Right atrium auricular region (tissue), 2 donors: ENCODE results near the gene AOPEP. TPM values are rescaled to one million over a fixed set of nuclear protein-coding genes. Genes with fewer than 3 reads are reported as not detected.

ENCODE experiments used
- DNase-seq: peaks from one replicate; pipeline ENCODE4 v3.0.0-alpha.2; 2019; ENCODE audit warnings: low spot score
- H3K27ac ChIP-seq, 2 donors: fragments of 200-600 bp; sonication (generic); 1 replicate in 1 of 2; 2 replicates in 1 of 2; pipeline ENCODE4 v1.5.1; 2016 to 2019
- H3K27me3 ChIP-seq, 2 donors: fragments of 200-600 bp; sonication (generic); one replicate each; pipeline versions ENCODE4 v1.5.1 to v1.6.0; 2017 to 2019
- H3K36me3 ChIP-seq: fragments of 200-600 bp; sonication (generic); one replicate; pipeline ENCODE4 v1.5.1; 2016
- H3K4me1 ChIP-seq, 2 donors: fragments of 200-600 bp; sonication (generic); one replicate each; pipeline versions ENCODE4 v1.5.1 to v1.6.0; 2017 to 2019
- H3K4me3 ChIP-seq, 2 donors: fragments of 200-600 bp; sonication (generic); 1 replicate in 1 of 2; 2 replicates in 1 of 2; pipeline ENCODE4 v1.5.1; 2017 to 2019; ENCODE audit warnings: mild to moderate bottlenecking in 1 of 2, moderate library complexity in 1 of 2
- H3K9me3 ChIP-seq, 2 donors: fragments of 200-600 bp; sonication (generic); one replicate each; pipeline ENCODE4 v1.5.1; 2019
- total RNA-seq, 2 donors: library from RNA; depleted of rRNA; stranded (reverse); fragments of >200 nt; gene quantifications; one replicate each; pipeline ENCODE4 v1.1.0, GENCODE V29; 2016
- TF ChIP-seq, protein P1 (sequence below), 2 donors: fragments of 200-600 bp; sonication (generic); IDR thresholded peaks; one replicate each; pipeline ENCODE4 v1.5.1; 2019; ENCODE audit warnings: antibody characterized with exemption in 2 of 2

AOPEP gene
- total RNA-seq, 2 donors from 2014 or later, result 262 to 314 TPM

DNA sequence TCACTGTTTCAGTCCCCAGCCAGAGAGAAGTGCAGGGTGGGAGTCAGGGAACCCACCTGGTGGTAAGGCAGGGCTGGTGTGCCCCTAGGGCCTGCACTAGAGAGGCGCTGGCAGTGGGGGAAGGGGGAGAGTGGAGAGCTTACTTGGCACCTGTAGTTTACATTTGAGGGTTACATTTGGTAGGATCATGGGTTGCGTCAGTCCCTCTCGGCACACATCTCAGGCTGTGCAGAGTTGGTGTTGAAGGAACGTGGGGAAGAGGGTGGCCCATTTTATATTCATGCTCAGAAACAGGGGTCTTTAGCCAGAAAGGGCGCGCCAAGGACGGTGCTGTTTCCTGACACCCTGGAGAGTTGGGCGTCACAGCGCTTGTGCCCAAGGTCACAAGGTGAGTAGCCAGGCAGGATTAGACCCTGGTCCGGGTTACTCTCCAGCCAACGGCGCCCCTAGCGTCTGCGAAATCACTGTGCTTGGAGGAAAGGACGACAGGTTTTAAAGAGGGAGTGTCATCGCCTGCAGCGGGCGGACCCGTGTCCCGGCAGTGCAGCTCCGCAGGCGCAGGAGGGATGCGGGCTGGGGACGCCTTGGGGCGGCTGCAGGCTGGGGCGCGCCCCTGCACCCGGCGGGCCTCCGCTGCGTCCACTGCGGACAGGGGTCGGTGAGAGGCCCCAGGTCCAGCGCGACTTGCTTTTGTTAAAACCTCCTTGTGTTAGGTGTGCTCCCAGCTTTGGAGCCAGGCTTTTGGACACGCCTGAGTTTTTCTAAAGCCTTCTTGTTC, 318.4 kb downstream of the AOPEP start:
- Histone ChIP-seq H3K27me3 (no peaks in the 10 kb centered on the region), H3K36me3 (peaks cover 15% of the 10 kb centered on the region), H3K27ac (peak overlapping the region; percentile 64 to 90), H3K4me3 (peak overlapping the region in 1 of 2 donors; percentile 5), H3K9me3 (no peaks in the 10 kb centered on the region), H3K4me1 (peaks cover 0 to 76% of the 10 kb centered on the region in 2 donors)
- DNase-seq, result no peak
- TF ChIP-seq, protein P1, sequence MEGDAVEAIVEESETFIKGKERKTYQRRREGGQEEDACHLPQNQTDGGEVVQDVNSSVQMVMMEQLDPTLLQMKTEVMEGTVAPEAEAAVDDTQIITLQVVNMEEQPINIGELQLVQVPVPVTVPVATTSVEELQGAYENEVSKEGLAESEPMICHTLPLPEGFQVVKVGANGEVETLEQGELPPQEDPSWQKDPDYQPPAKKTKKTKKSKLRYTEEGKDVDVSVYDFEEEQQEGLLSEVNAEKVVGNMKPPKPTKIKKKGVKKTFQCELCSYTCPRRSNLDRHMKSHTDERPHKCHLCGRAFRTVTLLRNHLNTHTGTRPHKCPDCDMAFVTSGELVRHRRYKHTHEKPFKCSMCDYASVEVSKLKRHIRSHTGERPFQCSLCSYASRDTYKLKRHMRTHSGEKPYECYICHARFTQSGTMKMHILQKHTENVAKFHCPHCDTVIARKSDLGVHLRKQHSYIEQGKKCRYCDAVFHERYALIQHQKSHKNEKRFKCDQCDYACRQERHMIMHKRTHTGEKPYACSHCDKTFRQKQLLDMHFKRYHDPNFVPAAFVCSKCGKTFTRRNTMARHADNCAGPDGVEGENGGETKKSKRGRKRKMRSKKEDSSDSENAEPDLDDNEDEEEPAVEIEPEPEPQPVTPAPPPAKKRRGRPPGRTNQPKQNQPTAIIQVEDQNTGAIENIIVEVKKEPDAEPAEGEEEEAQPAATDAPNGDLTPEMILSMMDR (IDR thresholded peaks at IDR 0.05), result peak in 1 of 2 donors; percentile 57

DNA sequence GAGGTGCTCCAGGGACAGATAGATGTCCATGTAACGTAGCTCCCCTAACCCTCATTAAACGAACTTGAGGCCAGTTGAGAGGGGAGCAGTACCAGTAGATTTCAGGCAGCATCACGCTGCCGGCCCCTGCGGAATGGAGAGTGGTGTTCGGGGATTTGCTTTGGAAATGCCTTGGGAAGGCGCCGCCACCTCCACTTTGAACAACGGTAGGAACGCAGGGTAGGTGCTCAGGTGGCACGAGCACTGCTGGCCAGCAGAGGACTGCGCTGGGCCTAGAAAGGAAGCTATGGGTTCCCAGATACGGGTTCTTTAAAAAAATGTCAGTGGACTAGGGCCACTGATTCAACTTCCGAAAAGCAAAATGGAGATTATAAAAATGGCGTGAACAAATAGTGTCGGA, 319.3 kb downstream of the AOPEP start:
- TF ChIP-seq, protein P1 (IDR thresholded peaks at IDR 0.05), result no peak
- DNase-seq, result no peak
- no peak overlapping the region for H3K4me3 ChIP-seq
- peaks cover 8% of the 10 kb centered on the region for H3K36me3 ChIP-seq
- H3K4me1 ChIP-seq, result peaks cover 0 to 76% of the 10 kb centered on the region in 2 donors
- H3K27ac ChIP-seq, result peak overlapping the region; percentile 64 to 90
- H3K9me3 ChIP-seq, result no peaks in the 10 kb centered on the region
- no peaks in the 10 kb centered on the region for H3K27me3 ChIP-seq

DNA sequence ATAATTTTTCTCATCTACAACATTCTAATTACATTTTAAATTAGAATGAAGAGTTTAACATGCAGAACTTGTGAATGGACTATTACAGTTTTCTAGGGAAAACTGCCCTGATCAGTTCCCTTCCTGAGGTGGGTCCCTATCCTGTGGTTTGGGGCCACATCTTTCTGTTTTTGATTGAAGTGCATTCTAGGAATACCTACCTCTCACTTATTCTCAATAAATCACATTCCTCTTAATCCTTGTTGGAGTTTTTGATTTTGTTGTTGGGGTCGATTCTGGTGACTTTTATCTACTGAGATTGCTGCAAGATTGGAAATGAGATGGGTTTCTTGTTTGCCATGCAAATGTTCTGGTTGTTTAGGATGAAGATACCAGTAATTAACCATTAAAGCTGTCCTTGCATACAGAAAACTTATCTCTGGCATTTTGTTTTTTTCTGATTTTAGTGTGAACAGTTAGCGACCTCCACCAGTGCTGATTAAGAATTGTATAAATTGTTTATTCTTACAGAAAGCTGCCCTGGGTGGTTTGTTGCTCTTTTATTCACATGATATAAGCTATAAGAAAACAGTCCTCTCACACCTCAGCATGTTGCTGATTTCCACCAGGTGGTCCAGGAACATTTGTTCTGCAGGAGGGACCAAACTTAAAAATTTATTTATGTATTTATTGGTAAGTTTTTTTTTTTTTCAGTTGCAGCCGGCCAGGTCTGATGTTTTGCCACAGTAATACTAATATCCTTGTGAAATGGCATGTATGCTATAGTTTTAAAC, 321.1 kb downstream of the AOPEP start:
- TF ChIP-seq, protein P1 (IDR thresholded peaks at IDR 0.05), result no peak
- peak overlapping the region; percentile 87 to 90 for H3K27ac ChIP-seq
- peaks cover 7% of the 10 kb centered on the region for H3K36me3 ChIP-seq
- H3K4me1 ChIP-seq, result peaks cover 0 to 67% of the 10 kb centered on the region in 2 donors
- peak overlapping the region in 1 of 2 donors; percentile 55 for H3K4me3 ChIP-seq
- no peak for DNase-seq
- H3K27me3 ChIP-seq, result no peaks in the 10 kb centered on the region
- H3K9me3 ChIP-seq, result no peaks in the 10 kb centered on the region

GRCh38 chr9:95048225-95049087, 322.0 kb downstream of the AOPEP start:
- TF ChIP-seq, protein P1 (IDR thresholded peaks at IDR 0.05), result no peak
- H3K4me3 ChIP-seq, result peak overlapping the region; percentile 36 to 55
- no peaks in the 10 kb centered on the region for H3K27me3 ChIP-seq
- H3K27ac ChIP-seq, result peak overlapping the region; percentile 87 to 90
- DNase-seq, result no peak
- H3K36me3 ChIP-seq, result peaks cover 7% of the 10 kb centered on the region
- peaks cover 0 to 65% of the 10 kb centered on the region in 2 donors for H3K4me1 ChIP-seq
- H3K9me3 ChIP-seq, result no peaks in the 10 kb centered on the region

DNA sequence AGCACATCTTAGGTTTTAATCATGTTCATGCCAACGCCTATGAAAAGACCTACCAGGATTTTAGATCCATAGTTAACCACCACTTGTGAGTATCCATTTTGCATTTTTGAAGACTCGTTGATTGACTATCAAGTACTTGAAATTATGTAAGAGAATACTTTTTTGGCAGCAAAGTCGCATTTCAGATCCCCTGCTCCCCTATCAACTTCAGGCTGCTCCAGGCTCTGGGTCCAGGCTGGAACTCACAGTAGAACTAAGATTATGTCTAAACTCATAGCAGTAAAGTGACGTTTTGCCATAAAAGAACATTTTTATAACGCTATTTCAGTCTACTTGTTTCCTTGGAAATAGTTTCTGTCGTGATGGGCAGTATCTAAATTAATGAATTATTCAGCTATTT, 323.3 kb downstream of the AOPEP start:
- Histone ChIP-seq H3K4me1 (peaks cover 0 to 64% of the 10 kb centered on the region in 2 donors), H3K27ac (peak overlapping the region; percentile 13 to 90), H3K27me3 (no peaks in the 10 kb centered on the region), H3K4me3 (peak overlapping the region in 1 of 2 donors; percentile 55), H3K9me3 (no peaks in the 10 kb centered on the region), H3K36me3 (no peaks in the 10 kb centered on the region)
- TF ChIP-seq, protein P1 (IDR thresholded peaks at IDR 0.05), result no peak
- DNase-seq, result no peak
